ENCODE measurements around the gene B9D2. TPM values are rescaled to one million over a fixed set of nuclear protein-coding genes. Genes with fewer than 3 reads are reported as not detected.

B9D2 gene
- total and polyA plus RNA-seq, 4 donors = 2.4 to 9.3 (median 7.0) TPM

GRCh38 chr19:41334793-41335192, 29.2 kb downstream of the B9D2 start:
- DNase-seq (ENCODE audit: low read depth in 4 of 6, low spot score in 6 of 6) = no peak
- H3K27ac ChIP-seq (ENCODE audit: low read depth, low read length) = no peak overlapping the region
- WGBS (ENCODE audit: insufficient coverage) = 100% methylated on average over 1 of the region's 5 CpGs
- H3K9me3 ChIP-seq (ENCODE audit: control insufficient read depth, insufficient read depth, low read length) = no peaks in the 10 kb centered on the region
- peaks cover 5% of the 10 kb centered on the region for H3K36me3 ChIP-seq (ENCODE audit: control insufficient read depth, insufficient read depth, low read length)
- no peak overlapping the region for H3K4me3 ChIP-seq (ENCODE audit: low read depth, low read length)
- peaks cover 12% of the 10 kb centered on the region for H3K4me1 ChIP-seq (ENCODE audit: control insufficient read depth, insufficient read depth, low read length)
- H3K27me3 ChIP-seq (ENCODE audit: control insufficient read depth, insufficient read depth, low read length) = no peaks in the 10 kb centered on the region

- no peak for DNase-seq (ENCODE audit: low read depth in 4 of 6, low spot score in 6 of 6)
- Histone ChIP-seq H3K4me3 (ENCODE audit: low read depth, low read length) (no peak overlapping the region), H3K27me3 (ENCODE audit: control insufficient read depth, insufficient read depth, low read length) (no peaks in the 10 kb centered on the region), H3K27ac (ENCODE audit: low read depth, low read length) (no peak overlapping the region), H3K36me3 (ENCODE audit: control insufficient read depth, insufficient read depth, low read length) (peaks cover 5% of the 10 kb centered on the region), H3K9me3 (ENCODE audit: control insufficient read depth, insufficient read depth, low read length) (no peaks in the 10 kb centered on the region), H3K4me1 (ENCODE audit: control insufficient read depth, insufficient read depth, low read length) (peaks cover 26% of the 10 kb centered on the region)
- 86% methylated on average over 5 of the region's 5 CpGs for WGBS (ENCODE audit: insufficient coverage)
These were observed 31.5 kb downstream of the B9D2 start for GRCh38 chr19:41332468-41332867.

GRCh38 chr19:41332000-41332399, 31.9 kb downstream of the B9D2 start:
- H3K9me3 ChIP-seq (ENCODE audit: control insufficient read depth, insufficient read depth, low read length) = no peaks in the 10 kb centered on the region
- peaks cover 4% of the 10 kb centered on the region for H3K27me3 ChIP-seq (ENCODE audit: control insufficient read depth, insufficient read depth, low read length)
- H3K36me3 ChIP-seq (ENCODE audit: control insufficient read depth, insufficient read depth, low read length) = peaks cover 9% of the 10 kb centered on the region
- DNase-seq (ENCODE audit: low read depth in 4 of 6, low spot score in 6 of 6) = no peak
- H3K27ac ChIP-seq (ENCODE audit: low read depth, low read length) = no peak overlapping the region
- 72% methylated on average over 15 of the region's 16 CpGs for WGBS (ENCODE audit: insufficient coverage)
- H3K4me3 ChIP-seq (ENCODE audit: low read depth, low read length) = no peak overlapping the region
- peaks cover 30% of the 10 kb centered on the region for H3K4me1 ChIP-seq (ENCODE audit: control insufficient read depth, insufficient read depth, low read length)

GRCh38 chr19:41330946-41331678, 32.8 kb downstream of the B9D2 start:
- peaks cover 9% of the 10 kb centered on the region for H3K36me3 ChIP-seq (ENCODE audit: control insufficient read depth, insufficient read depth, low read length)
- DNase-seq (ENCODE audit: low read depth in 4 of 6, low spot score in 6 of 6) = peak in 1 of 6 donors; percentile 21

GRCh38 chr19:41330481-41330880, 33.5 kb downstream of the B9D2 start:
- peaks cover 12% of the 10 kb centered on the region for H3K36me3 ChIP-seq (ENCODE audit: control insufficient read depth, insufficient read depth, low read length)
- 71% methylated on average over 4 of the region's 4 CpGs for WGBS (ENCODE audit: insufficient coverage)

More at GRCh38 chr19:41330946-41331678, 32.8 kb downstream of the B9D2 start:
- Histone ChIP-seq H3K27me3 (ENCODE audit: control insufficient read depth, insufficient read depth, low read length) (peaks cover 5% of the 10 kb centered on the region), H3K4me3 (ENCODE audit: low read depth, low read length) (no peak overlapping the region), H3K9me3 (ENCODE audit: control insufficient read depth, insufficient read depth, low read length) (no peaks in the 10 kb centered on the region), H3K4me1 (ENCODE audit: control insufficient read depth, insufficient read depth, low read length) (peaks cover 39% of the 10 kb centered on the region), H3K27ac (ENCODE audit: low read depth, low read length) (no peak overlapping the region)
- 19% methylated on average over 37 of the region's 47 CpGs for WGBS (ENCODE audit: insufficient coverage)

GRCh38 chr19:41328842-41329225, 35.1 kb downstream of the B9D2 start:
- WGBS (ENCODE audit: insufficient coverage) = no CpG with 5 or more reads among the region's 1 CpG
- peaks cover 5% of the 10 kb centered on the region for H3K27me3 ChIP-seq (ENCODE audit: control insufficient read depth, insufficient read depth, low read length)
- H3K4me1 ChIP-seq (ENCODE audit: control insufficient read depth, insufficient read depth, low read length) = peaks cover 61% of the 10 kb centered on the region
- no peaks in the 10 kb centered on the region for H3K9me3 ChIP-seq (ENCODE audit: control insufficient read depth, insufficient read depth, low read length)
- peaks cover 15% of the 10 kb centered on the region for H3K36me3 ChIP-seq (ENCODE audit: control insufficient read depth, insufficient read depth, low read length)
- no peak for DNase-seq (ENCODE audit: low read depth in 4 of 6, low spot score in 6 of 6)
- no peak overlapping the region for H3K4me3 ChIP-seq (ENCODE audit: low read depth, low read length)
- H3K27ac ChIP-seq (ENCODE audit: low read depth, low read length) = no peak overlapping the region

More at GRCh38 chr19:41330481-41330880, 33.5 kb downstream of the B9D2 start:
- no peak overlapping the region for H3K27ac ChIP-seq (ENCODE audit: low read depth, low read length)
- H3K4me3 ChIP-seq (ENCODE audit: low read depth, low read length) = no peak overlapping the region
- H3K4me1 ChIP-seq (ENCODE audit: control insufficient read depth, insufficient read depth, low read length) = peaks cover 45% of the 10 kb centered on the region
- H3K27me3 ChIP-seq (ENCODE audit: control insufficient read depth, insufficient read depth, low read length) = peaks cover 5% of the 10 kb centered on the region
- DNase-seq (ENCODE audit: low read depth in 4 of 6, low spot score in 6 of 6) = peak in 1 of 6 donors; percentile 69
- no peaks in the 10 kb centered on the region for H3K9me3 ChIP-seq (ENCODE audit: control insufficient read depth, insufficient read depth, low read length)

- WGBS (ENCODE audit: insufficient coverage) = 75% methylated on average over 21 of the region's 22 CpGs
- H3K4me1 ChIP-seq (ENCODE audit: control insufficient read depth, insufficient read depth, low read length) = peaks cover 67% of the 10 kb centered on the region
- peaks cover 5% of the 10 kb centered on the region for H3K27me3 ChIP-seq (ENCODE audit: control insufficient read depth, insufficient read depth, low read length)
- H3K4me3 ChIP-seq (ENCODE audit: low read depth, low read length) = no peak overlapping the region
- H3K36me3 ChIP-seq (ENCODE audit: control insufficient read depth, insufficient read depth, low read length) = peaks cover 20% of the 10 kb centered on the region
- H3K27ac ChIP-seq (ENCODE audit: low read depth, low read length) = no peak overlapping the region
- H3K9me3 ChIP-seq (ENCODE audit: control insufficient read depth, insufficient read depth, low read length) = no peaks in the 10 kb centered on the region
- DNase-seq (ENCODE audit: low read depth in 4 of 6, low spot score in 6 of 6) = no peak
These were observed 35.6 kb downstream of the B9D2 start for GRCh38 chr19:41328157-41328841.

- Histone ChIP-seq H3K9me3 (ENCODE audit: control insufficient read depth, insufficient read depth, low read length) (no peaks in the 10 kb centered on the region), H3K4me3 (ENCODE audit: low read depth, low read length) (no peak overlapping the region), H3K27ac (ENCODE audit: low read depth, low read length) (peak overlapping the region; percentile 1), H3K36me3 (ENCODE audit: control insufficient read depth, insufficient read depth, low read length) (peaks cover 26% of the 10 kb centered on the region), H3K27me3 (ENCODE audit: control insufficient read depth, insufficient read depth, low read length) (peaks cover 5% of the 10 kb centered on the region), H3K4me1 (ENCODE audit: control insufficient read depth, insufficient read depth, low read length) (peaks cover 72% of the 10 kb centered on the region)
- WGBS (ENCODE audit: insufficient coverage) = 30% methylated on average over 33 of the region's 33 CpGs
- DNase-seq (ENCODE audit: low read depth in 4 of 6, low spot score in 6 of 6) = no peak
These were observed 36.3 kb downstream of the B9D2 start for GRCh38 chr19:41327576-41328156.

GRCh38 chr19:41327076-41327575, 36.8 kb downstream of the B9D2 start:
- peaks cover 77% of the 10 kb centered on the region for H3K4me1 ChIP-seq (ENCODE audit: control insufficient read depth, insufficient read depth, low read length)
- peak in 1 of 6 donors; percentile 6 for DNase-seq (ENCODE audit: low read depth in 4 of 6, low spot score in 6 of 6)
- peak overlapping the region; percentile 1 for H3K27ac ChIP-seq (ENCODE audit: low read depth, low read length)
- 30% methylated on average over 11 of the region's 13 CpGs for WGBS (ENCODE audit: insufficient coverage)
- no peaks in the 10 kb centered on the region for H3K9me3 ChIP-seq (ENCODE audit: control insufficient read depth, insufficient read depth, low read length)
- H3K27me3 ChIP-seq (ENCODE audit: control insufficient read depth, insufficient read depth, low read length) = peaks cover 5% of the 10 kb centered on the region
- H3K36me3 ChIP-seq (ENCODE audit: control insufficient read depth, insufficient read depth, low read length) = peaks cover 31% of the 10 kb centered on the region
- H3K4me3 ChIP-seq (ENCODE audit: low read depth, low read length) = no peak overlapping the region

All from spinal cord (tissue), 10 donors.